SK-N-MC (cell line): ENCODE data around the gene TBCEL.

Experiments
- EZH2 ChIP-seq: fragments of 200-600 bp; sonication (generic); IDR thresholded peaks from one replicate; pipeline ENCODE4 v1.6.1; 2017; ENCODE audit warnings: antibody characterized with exemption
- FOXP2 ChIP-seq: optimal IDR thresholded peaks from 2 replicates; pipeline ENCODE3; 2011; ENCODE audit warnings: mild to moderate bottlenecking, moderate library complexity; ENCODE audit not compliant: insufficient read depth; ENCODE audit errors: extremely low read length, control extremely low read depth
- POLR2AphosphoS5 ChIP-seq: IDR thresholded peaks from 2 replicates; pipeline ENCODE4 v1.6.1; 2012; ENCODE audit warnings: mild to moderate bottlenecking, low read depth, low read length, borderline replicate concordance

DNA sequence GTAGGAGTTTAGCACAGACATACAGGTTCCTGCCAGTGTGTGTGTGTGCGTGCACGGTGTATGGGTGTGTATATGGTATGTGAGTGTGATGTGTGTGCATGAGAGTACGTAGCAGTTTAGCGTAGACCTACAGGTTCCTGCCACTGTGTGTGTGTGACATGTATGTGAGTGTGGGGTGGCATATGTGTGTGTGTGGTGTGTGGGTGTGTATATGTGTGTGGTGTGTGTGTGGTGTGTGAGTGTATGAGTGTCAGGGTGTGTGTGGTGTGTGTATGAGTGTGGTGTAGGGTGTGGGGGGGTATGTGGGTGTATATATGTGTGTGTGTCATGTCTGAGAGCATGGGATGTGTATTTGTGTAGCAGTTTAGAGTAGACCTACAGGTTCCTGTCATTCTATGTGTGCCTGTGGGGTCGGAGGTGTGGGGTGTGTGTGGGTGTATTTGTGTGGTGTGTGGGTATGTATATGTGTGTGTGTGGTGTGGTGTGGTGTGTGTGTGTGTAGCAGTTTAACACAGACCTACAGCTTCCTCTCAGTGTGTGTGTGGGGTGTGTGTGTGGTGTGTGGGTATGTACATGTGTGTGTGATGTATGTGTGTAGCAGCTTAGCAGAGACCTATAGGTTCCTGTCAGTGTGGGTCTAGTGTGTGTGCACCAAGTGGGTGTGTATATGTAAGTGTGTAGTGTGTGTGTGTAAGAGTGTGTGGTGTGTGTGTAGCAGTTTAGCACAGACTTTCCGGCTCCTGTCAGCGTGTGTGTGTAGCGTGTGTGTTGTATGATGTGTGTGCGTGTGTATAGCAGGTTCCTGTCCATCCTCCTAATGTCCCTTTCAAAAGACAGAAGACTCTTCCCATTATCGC is 31.8 kb upstream of the TBCEL start:
- TF ChIP-seq EZH2 (no peak), POLR2AphosphoS5 (no peak), FOXP2 (no peak)
